CD1c-positive myeloid dendritic cell (primary cell): ENCODE data around the gene PKN1.
A peak's percentile ranks its signal among the peaks of the same experiment; 100 is the strongest.

Source experiments
- DNase-seq: peaks from one replicate; pipeline ENCODE4 v3.0.0-alpha.2; 2016; ENCODE audit errors: extremely low spot score

The PKN1 gene

DNA sequence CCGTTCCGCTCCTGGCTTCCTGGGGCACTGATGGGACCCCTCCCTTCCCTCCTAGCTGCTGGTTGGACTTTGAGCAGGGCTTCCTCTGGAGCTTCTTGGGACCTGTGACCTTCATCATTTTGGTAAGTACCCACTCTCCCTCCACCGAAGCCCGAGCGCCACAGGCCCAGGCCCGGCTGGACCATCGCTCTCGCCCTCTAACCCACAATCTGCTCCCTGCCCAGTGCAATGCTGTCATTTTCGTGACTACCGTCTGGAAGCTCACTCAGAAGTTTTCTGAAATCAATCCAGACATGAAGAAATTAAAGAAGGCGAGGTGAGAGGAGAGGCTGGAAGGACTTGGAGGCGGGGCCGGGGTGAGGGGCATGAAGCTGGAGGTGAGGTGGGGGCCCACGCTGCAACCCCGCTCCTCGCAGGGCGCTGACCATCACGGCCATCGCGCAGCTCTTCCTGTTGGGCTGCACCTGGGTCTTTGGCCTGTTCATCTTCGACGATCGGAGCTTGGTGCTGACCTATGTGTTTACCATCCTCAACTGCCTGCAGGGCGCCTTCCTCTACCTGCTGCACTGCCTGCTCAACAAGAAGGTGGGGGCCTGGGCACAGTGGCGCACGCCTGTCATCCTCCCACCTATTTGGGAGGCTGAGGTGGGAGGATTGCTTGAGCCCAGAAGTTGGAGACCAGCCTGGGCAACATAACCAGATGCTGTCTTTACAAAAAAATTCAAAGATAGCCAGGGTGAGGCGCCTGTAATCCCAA lies 26.3 kb upstream of the PKN1 start:
- no peak for DNase-seq

DNA sequence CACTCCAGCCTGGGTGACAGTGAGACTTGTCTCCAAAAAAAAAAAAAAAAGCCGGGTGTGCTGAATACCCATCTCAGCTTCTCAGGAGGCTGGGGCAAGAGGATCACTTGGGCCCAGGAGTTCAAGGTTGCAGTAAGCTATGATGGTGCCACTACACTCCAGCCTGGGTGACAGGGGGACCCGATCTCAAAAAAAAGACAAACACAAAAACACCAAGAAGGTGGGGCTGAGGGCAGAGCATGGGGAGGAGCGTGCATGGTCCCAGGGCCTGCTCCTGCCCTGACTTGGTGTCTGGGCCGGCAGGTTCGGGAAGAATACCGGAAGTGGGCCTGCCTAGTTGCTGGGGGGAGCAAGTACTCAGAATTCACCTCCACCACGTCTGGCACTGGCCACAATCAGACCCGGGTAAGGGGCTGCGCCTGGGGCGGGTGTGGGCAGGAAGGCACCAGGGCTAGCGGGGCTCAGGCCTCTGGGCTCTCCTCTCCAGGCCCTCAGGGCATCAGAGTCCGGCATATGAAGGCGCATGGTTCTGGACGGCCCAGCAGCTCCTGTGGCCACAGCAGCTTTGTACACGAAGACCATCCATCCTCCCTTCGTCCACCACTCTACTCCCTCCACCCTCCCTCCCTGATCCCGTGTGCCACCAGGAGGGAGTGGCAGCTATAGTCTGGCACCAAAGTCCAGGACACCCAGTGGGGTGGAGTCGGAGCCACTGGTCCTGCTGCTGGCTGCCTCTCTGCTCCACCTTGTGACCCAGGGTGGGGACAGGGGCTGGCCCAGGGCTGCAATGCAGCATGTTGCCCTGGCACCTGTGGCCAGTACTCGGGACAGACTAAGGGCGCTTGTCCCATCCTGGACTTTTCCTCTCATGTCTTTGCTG lies 25.3 kb upstream of the PKN1 start:
- DNase-seq, result no peak

DNA sequence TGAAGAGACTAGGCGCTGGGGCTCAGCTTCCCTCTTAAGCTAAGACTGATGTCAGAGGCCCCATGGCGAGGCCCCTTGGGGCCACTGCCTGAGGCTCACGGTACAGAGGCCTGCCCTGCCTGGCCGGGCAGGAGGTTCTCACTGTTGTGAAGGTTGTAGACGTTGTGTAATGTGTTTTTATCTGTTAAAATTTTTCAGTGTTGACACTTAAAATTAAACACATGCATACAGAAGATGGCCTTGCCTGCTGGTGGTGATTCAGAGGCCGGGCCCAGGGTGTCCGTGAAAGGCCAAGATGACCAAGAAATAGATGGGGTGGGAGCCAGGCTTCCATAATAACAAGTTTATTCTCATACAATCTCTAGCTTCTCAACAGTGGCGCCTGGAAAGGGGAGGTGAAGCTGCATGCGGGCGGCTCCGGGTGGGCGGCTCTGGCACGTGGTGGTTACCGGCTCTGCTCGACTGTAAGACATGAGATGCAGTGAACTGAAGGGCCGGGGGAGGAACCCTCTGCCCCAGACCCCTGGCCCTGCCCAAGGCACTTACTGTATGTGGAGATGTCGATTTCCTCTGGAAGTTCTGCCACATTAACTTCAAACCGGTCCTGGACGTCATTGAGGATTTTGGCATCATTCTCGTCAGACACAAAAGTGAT lies 24.5 kb upstream of the PKN1 start:
- no peak for DNase-seq

GRCh38 chr19:14409146-14410023 lies 23.7 kb upstream of the PKN1 start:
- no peak for DNase-seq

DNA sequence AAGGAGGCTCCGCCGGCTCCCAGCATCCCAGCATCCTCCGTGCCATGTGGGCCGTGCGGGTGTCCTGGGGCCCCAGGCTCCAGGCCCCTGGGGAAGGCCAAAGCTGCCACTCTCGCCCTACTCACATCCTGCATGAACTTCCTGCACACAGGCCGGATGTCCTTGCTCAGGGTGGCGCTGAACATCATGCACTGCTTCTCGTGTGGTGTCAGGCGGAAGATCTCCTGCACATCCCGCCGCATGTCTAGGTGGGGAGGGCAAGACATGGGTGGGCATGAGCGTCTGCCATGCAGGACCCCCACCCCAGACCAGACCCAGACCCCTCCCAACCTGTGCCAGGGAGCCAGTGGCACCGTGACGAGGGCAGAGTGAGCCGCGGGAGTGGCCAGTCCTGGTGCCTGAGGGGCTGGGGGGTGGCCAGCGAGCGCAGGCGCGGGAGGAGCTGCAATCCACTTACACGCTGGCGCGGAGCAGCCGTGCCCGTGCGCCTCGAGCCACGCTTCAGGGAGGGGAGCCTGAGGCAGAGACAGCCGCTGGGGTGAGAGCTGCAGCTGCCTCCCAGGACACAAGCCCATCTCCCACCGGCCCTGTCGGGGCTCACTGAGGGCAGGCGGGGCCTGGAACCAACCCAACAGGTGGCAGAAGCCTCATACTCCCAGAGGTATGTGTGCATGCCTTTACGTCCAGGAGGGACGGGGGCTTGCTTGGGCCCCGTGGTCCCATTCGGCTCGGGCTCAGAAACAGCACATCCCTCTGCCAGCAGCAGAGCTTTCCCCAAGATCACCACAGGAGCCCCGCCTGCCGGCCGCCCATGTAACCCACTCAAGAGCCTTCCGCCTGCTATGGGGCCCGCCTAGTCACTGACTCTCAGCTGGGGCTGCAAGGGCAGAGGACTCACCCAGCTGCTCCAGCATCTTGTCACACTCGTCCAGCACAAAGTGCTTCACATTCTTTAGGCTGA lies 22.7 kb upstream of the PKN1 start:
- no peak for DNase-seq

- DNase-seq, result no peak
These were observed 21.8 kb upstream of the PKN1 start for GRCh38 chr19:14411161-14411937.

DNA sequence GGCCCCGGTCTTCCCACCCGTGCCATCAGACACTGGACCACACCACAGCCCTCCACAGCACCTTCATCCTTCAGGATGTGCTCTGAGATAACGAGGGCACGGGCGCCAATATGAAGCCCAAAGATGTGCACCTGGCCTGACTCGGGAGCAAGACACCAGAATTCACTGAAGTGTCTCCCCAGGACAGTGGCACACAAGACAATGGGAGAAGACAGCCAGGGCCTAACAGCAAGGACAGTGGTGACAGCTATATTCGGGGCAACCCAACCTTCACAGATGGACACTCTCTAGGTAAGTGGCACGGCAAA lies 21.2 kb upstream of the PKN1 start:
- DNase-seq, result no peak

- DNase-seq, result no peak
These were observed 20.6 kb upstream of the PKN1 start for GRCh38 chr19:14412324-14412995.

DNA sequence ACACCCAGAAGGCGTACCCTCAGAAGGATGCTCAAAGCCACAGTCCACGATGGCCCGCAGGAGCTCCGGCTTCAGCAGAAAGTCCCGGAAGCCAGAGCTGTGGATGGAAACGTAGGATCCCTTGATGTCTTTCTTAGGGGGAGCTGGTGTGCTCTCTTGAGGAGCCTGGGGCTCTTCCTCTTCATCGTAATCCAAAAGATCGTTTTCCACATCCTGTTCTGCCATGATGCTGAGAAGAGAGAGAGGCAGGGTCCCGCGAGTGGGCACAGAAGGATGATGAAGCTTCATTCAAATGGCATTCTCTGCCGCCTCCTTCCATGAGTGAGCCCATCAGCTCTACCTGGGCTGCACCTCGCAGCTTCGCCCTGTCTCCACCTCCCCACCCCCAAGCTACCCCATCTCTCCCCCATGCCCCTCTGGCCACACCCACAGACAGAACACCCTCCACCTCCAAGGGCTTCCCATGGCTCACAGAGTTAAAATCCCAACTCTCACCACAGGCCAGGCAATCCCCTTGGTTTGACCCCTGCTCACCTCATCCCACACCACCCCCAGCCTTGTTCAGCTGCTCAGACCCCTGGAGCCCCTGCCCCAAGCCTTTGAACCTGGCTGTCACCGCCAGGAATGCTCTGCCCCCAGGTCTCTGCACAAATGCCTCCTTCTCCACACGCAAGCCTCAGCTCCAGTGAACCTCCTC lies 20.0 kb upstream of the PKN1 start:
- DNase-seq, result no peak

DNA sequence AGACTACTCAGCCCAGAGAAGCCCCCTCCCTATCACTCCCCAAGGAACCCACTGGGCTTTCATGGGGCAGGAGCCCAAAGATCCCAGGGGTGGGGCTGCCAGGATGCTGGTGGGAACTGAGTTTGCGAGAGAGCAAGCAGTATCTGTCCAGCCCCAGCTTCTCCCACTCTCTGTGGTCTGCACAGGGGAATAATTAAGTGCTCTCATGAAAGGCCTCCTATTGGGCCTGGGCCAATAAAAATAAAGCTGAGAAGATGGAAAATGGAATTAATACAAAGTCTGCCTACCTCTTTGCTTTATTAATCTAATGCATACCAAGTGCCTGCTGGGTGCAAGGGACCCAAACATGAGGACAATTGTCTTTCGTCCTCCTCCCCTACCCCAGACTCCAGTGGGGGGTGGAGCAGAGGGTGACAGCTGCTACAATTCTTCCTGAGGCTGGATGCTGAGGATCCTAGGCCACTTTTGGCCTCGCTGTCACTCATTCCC lies 19.4 kb upstream of the PKN1 start:
- no peak for DNase-seq

- no peak for DNase-seq
These were observed 18.0 kb upstream of the PKN1 start for GRCh38 chr19:14414926-14415690.

- DNase-seq, result peak; percentile 69
These were observed 16.3 kb upstream of the PKN1 start for GRCh38 chr19:14416817-14417231.

DNA sequence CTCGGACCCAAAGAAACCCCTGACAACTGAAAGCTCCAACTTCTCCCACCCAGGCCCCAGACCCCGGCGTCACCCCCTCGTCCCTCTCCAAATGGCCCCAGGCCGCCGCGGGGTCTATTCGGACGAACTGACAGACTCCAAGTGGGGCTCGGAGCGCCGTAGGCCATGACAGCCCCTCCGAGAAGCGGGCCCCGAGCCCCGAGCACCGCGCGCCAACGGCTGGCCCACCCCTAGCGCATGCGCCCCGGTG lies 14.3 kb upstream of the PKN1 start:
- no peak for DNase-seq

- DNase-seq, result peak; percentile 99
These were observed 13.8 kb upstream of the PKN1 start, which contains the start of gene DDX39A for GRCh38 chr19:14419106-14419813. Gene DDX39A (minus strand): TSS chr19:14419341. CDS start chr19:14413220, 6,121 bp downstream.

GRCh38 chr19:14425696-14426138 lies 7.4 kb upstream of the PKN1 start:
- DNase-seq, result no peak

DNA sequence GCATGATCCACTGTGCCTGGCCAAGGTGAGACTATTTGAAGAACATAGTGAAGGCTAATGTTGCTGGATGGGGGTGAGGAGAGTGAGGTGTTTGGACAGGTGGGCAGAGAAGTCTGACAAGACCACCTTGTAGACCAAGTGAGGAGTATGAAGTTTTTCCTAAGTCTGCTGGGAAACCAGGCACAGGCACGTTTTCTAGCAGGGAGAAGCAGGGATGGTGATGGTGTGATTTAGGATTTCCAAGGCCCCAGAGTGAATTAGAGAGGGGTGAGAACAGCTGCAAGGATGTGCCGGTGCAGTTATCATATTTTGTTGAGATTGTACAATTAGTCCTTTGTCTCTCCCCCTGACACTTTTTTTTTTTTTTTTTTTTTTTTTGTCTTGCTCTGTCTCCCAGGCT lies 5.6 kb upstream of the PKN1 start:
- DNase-seq, result no peak

DNA sequence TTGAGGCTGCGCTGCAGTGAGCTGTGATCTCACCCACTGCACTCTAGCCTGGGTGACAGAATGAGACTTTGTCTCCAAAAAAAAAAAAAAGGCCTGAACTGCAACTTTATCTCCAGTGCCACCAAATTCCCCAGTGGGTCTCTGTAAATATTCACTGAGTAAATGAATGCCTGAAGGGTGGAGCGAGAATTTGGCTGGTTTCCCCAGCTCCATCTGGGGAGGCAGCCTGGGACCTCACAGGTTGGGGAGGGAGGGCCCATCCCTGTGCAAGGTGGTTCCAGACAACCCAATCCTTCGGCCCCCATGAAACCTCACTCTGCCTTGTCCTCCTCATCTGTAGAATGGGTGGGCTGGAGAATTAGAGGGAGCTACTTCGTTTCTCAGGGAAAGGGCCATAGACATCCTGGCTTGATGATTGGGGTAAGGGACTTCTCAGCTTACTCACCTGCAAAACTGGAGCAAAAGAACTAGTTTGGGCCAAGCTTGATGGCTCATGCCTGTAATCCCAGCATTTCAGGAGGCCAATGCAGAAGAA lies 4.2 kb upstream of the PKN1 start:
- DNase-seq, result no peak
